HG03135 (cell line): ENCODE results near the gene C1orf105.

Source experiments
- ATAC-seq: cut with Tn5 transposase; IDR thresholded peaks from one replicate; pipeline ENCODE4 v1.9.1; 2021; ENCODE audit warnings: mild to moderate bottlenecking, moderate library complexity; ENCODE audit not compliant: unreplicated experiment

The C1orf105 gene

DNA sequence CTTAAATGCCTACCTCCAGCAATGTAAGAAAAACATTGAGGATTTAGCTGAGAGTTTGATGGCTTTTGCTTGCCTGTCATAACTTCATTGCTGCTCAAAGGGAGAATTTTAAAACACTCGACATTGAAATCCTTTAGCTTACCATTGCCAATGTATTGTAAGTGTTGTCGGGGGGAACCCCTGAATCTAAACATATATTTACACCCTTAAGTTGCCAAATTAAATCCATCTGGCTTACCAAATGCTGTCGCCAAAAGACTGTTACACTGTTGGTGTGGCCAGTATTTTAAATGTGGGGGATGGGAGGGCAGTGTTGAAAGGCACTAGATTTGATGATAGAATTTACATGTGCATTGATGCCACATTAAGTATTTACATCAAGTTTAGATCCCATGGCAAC is 24.9 kb upstream of the C1orf105 start:
- ATAC-seq = no peak

DNA sequence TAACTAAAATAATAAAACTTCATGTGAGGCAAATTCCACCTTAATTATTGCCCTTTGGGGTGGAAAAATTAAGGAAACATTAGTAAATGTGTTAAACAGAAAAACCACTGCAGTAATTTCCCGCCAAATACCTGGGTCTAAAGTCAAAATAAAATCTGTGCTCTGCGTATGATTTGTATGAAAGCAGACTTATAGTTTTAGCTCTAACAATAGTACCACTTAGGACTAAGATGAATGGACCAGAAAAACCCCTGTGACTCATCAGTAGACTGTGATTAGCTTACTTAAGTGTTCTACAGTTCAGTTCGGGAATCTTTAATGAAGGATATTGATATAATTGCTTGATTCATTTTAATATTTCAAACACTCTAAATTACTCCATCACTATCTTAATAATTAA is 23.3 kb upstream of the C1orf105 start:
- no peak for ATAC-seq

DNA sequence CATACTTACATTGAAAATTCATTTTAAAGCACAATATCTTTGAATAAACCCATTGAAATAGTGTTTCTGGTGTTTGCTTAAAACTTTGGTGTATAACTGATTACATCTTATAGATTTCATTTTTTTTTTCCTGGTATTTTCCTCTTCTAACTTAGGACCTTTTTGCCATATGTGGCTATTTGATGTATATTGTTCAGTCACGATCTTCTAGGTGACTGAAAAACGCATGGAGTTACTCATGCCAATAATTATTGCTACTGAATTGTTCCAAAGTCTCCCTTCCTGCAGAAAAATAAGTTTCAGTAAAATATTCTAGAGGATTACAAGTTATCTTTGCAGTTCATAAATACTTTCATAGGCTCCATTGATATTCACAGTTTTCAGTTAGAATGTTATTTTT is 22.9 kb upstream of the C1orf105 start:
- ATAC-seq = no peak

DNA sequence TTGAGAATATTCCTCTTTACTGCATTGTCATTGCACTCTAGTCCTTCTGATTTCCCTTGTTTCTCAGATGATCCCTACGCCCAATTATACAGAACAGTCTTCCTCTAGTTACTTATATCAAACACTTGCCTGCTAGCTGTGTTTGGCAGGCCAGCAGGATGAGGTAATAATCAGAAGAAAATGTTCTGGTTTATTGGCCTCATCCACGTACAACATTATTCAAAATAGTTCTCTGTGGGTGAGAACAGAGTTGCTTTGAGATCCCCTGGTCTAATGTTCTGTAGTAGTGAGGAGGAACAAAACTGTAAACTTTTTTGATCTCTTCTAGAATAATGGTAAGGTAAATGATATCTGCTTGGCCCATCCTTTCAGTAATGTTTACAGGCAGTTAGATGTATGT is 22.3 kb upstream of the C1orf105 start:
- no peak for ATAC-seq

DNA sequence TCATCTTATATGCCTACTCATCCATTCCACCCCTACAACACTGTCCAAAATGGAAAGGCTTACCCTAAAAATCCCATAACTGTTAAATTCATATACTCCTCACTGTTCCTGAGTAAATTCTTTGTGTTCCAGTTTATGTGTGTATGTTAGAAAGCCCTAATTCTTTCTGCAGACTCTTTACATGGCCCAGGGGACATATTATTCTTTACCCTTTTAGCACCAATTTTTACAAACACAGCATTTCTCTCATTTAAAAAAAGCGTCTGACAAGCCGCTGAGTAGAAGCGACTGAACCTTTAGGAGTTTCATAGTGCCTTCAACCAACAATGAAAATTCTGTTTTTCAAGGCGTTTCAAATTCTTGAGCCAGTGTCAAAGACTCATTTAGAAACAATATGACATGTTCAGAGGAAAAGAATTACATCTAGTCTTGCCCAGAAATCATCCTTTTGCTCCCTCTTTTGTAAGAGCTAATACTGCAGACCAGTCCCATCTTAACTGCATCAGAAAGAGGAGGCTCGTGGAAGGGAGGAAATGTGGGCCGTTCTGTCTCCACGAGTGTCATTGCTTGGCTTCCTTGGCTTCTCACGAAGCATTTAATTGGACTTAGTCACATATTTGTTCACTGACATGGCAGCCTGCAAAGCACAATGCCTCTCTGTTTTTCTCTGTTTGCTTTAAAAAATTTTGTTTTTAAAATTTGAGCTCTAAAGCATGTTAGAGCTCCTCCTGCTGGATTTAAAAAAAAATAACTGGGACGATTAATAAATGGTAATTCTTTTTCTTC is 21.3 kb upstream of the C1orf105 start:
- no peak for ATAC-seq

DNA sequence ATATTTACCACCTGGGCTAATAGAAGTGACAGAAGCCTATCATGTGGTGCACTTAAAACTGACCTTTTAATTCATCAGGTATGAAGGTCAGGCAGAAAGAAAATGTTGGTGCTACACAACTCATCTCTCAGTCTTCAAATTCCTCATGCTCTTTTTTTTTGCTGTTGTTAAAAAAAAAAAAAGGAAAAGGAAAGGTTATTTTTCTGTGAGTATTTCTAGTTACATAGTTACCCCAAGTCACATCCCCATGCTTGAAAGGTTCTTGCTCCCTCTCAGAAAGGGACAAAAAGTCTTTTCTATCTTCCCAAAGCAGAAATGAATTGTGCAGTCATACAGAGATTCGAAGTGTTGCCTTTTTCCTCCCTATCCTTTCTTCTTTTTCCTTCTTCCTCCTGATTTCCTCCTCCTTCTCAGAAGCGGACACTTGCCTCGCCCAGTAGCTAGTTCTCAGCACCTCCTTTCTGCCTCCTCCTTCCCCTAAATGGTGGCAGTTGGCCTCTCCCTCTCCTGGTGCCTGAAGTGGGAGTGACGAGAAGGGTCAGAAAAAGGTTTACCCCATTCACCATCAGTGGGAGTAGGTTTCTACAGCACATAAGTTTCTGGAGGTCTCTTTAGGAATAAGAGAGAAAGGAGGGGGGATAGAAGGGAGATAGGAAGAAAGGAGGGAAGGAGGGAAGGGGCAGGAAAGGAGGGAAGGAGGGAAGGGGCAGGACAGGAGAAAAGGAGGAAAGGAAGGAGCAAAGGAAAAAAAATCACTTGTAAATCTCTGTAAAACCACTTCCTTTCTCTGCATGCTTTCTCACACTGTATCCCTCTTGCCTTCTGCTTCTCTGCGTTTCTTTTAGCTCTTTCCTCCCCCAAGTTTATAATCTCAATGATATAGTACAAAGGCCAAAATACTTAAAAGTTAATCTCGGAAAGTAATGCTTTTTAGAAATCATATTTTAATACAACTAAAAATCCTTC is 20.4 kb upstream of the C1orf105 start:
- ATAC-seq = no peak

DNA sequence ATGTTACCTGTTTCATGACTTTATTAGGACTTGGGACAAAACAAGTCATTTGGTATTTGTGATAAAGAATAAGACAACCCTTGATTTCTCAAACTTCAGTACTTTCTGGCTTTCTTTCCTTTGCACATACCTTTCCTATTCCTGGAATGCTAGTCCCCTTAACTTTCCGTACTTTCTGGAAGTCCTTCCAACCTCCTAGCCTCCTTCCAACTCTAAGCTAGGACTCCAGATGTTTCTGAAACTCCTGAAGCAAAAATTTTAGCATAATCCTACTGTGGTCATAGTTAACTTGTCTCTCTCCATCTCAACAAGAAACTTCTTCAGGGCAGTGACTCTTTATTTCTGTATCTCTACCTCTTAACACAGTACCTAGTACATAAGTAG is 19.8 kb upstream of the C1orf105 start:
- ATAC-seq = no peak

DNA sequence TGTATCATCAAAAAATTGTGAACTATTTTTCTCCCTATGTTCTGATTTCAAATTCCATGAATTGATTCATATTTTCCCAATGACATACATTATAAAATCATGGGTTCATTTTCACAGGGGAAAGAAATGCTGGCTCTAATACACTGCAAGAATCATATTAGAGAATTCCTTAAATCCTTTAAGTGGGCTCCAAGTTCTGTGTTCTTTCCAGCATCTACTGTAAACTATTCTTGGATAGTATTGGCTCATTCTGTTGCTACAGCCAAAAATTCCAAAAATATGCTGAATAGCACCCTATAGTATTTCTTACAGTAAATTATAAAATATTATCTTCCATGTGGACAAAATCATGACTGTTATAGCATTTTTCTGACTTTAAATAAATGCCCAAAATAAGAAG is 19.0 kb upstream of the C1orf105 start:
- no peak for ATAC-seq

DNA sequence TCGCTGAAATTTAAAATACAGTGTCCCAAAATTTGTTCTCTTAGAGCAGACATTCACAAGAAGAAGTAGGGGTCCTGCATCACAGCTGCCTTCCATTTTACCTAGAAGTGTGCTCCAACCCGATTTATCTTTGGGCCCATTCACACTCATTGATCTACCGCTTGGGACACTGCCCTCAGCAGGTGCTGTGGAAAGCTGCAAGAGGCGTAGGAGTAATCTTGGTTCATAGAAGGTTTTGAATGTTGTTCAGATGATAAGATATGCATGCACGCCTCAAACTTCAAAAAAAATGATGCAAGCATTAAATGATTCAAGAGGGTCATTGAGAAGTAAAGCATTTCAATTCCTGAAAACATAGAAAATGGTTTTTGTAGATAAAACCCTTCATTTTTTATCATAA is 18.6 kb upstream of the C1orf105 start:
- no peak for ATAC-seq

DNA sequence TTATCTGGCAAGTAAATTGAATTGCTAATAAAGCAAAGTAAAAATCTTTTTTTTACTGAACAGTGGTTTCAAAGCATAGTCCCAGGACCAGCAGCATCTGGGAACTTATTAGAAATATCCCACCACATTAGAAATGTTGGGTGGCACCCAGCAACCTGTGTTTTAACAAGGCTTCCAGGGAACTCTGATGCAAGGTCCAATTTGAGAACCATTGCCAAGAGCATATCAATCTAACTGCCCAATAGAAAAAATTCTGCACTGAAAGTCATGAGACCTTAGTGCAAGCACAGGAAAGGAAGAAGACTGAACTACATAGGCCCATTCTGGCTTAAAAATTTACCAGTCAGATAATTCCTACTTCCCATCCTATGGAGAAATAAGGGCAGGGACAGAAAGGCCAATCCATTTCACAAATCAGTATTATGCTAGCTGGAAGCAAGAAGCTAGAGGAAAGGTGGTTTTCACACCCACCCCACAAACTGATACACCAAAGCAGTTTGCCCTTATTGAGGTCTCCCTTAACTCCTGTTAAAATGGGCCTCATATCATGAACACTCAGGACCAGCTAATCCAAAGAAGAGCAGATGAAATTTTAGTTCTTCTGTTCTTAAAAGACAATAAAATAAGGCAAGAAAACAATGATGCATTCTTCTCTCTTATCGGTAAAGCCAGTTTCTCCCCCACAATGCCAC is 17.5 kb upstream of the C1orf105 start:
- ATAC-seq = no peak

DNA sequence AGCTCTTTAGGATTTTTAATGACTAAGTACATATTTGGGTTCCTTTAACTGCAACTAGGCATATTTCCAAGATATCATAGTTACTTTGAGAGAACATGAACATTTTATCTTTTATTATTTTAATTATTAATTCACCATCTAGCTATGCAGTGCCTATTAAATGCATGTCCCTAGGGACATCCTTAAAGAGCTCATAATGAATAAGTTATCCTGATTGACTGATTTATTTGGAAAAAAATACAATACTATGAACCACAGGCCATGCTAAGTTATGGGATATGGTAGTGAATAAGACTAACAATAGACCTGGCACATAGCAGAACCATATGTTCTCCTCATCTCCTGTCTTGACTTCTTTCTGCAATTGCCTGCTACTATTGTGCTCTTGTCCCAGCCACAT is 16.4 kb upstream of the C1orf105 start:
- no peak for ATAC-seq

DNA sequence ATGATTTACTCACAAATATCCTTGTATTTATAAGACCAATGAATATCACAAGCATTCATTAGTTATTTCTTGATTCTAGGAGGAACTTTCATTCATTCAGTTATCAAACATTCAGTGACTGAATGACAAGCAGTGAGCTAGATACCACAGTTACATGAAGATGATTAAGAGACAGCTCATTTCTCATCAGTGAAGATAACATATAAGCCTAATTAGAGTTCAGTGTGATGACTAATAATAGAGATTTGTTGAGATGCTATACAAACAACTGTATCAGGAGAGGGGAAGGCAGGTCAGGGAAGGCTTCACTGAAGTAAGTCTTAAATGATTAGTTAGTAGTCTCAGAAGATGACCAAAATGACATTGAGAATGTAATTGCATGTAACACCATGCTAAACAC is 14.6 kb upstream of the C1orf105 start:
- ATAC-seq = no peak

DNA sequence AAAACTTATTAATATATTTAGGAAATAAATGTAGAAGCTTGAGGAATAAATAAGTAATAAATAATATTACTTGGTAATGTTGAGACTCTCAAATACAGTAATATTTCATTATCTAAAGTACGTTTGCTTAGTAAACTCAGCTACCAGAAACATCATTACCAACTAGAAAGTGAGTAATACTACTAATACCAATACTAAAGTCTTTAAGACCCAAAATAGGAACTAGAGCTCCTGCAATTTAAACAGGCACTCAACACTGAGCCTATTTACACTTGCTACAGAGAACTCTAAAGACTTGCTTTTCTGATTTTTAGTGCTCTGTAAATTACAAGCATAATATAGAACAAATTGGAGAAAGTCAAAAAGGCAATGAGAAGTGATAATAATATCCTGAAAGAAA is 13.5 kb upstream of the C1orf105 start:
- ATAC-seq = no peak

DNA sequence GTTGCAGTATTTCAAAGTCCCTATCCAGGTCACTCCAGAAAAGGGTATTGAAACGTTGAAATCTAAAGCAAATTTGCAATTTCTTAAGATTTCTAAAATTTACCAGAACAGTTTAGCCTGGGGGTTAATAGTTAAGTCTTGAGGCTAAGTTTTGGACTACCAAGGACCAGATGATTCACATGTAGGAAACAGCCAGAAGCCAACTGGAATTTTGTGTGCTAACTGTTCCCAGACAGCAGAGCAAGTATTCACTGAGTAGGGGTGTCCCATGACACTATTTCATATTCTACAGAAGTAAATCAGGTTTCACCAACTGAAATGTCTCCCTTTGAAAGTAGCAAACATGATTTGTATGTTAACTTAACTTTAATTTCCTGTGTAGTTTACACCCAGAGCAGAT is 11.5 kb upstream of the C1orf105 start:
- ATAC-seq = no peak

DNA sequence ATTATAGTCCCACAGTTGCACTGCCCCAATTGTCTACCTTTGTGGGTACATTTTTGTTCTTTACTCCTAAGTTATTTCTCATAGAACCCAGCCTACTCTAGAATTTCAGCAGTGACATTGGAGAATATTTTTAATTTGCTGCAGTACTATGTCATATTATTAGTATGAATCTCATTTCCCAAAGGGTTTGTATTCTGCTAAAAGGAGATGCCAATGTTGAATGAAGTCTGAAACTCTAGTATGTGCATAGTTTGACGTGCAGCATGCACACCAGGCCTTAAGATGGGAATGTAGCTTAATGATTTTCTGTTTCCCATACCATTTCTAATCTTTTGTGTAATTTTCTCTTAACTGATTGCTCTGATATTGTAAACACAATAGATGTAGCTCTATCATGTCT is 10.5 kb upstream of the C1orf105 start:
- ATAC-seq = no peak

DNA sequence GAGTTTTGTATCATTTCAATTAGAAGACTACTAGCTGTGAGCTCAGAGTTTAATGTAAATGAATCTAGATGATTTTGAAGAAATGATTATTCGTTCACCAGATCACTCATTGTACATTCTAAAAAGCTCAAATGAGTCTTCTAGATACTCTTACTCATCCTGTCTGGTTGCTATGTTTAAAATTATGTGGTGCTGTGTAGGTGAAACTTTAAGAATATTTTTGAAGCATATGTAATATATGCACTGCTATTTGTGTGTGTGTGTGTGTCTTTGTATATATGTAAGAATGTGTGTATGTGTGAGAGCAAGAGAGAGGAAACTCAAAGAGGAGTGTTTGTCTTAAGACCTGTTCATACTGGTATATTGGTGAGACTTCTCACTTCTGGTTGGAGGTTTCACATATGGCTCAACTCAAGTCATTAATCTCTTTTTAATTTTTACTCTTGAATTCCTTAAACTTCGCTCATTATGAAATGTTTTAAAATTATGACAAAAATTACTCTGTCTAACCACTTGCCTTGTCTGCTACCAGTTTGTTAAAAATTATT is 8.6 kb upstream of the C1orf105 start:
- no peak for ATAC-seq

DNA sequence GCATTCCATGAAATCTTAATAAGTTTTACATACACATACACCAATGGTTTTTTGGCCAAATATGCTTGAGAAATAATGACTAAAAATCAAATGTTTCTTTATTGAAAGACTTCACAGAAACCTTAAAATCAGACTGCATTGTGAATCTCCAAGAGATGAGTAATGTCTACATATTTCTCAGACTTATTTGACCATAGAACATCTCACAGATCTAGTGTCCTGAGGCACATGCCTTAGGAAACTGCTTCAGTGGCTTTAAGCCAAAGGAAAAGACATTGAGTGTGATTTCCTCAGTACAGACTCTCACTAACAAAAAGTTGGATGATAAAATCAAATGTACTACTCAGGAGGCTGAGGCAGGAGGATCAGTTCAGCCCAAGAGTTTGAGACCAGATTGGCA is 6.2 kb upstream of the C1orf105 start:
- ATAC-seq = no peak

DNA sequence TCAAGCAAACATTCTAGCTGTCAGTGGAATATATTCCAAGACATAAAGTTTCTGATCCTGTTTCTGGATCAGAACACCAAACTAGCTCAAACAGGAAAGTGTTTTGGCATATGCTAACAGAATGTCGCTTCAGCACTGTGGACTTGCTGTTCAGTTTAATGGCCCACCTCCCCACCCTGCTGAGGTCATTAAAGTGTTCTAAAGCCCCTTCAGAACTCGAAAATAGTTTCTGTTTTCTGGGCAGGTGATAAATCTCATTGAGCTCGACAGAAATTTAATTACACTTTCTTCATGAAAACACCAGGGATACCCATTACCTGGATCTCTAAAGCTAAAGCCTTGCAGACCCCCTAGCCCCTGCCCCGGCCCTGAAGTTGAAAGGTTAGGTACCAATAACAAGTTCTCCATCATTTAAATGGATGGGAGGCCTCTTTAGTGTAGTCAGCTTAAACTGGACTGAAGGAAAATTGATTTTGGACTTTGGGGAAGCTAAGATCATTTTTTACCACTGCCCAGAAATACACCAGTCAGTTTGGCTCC is 3.9 kb upstream of the C1orf105 start:
- ATAC-seq = no peak

DNA sequence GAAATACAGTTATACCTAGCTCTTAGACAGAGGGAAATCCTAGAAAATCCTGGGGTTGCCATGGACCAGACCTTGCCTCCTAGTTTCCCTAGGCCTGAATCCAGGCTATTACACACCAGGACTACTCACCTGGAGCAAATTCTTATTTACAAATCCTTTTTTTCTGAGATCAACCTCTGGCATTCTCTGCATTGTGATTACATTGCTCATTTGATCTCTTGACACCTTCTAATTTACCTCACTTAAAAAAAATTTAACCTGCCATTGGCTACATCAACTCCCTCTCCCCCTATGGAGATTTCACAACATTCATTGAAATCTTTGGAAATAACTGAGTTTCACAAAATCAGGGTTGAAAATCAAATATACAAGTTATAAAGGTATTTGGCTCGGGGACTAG is 2.9 kb upstream of the C1orf105 start:
- no peak for ATAC-seq

DNA sequence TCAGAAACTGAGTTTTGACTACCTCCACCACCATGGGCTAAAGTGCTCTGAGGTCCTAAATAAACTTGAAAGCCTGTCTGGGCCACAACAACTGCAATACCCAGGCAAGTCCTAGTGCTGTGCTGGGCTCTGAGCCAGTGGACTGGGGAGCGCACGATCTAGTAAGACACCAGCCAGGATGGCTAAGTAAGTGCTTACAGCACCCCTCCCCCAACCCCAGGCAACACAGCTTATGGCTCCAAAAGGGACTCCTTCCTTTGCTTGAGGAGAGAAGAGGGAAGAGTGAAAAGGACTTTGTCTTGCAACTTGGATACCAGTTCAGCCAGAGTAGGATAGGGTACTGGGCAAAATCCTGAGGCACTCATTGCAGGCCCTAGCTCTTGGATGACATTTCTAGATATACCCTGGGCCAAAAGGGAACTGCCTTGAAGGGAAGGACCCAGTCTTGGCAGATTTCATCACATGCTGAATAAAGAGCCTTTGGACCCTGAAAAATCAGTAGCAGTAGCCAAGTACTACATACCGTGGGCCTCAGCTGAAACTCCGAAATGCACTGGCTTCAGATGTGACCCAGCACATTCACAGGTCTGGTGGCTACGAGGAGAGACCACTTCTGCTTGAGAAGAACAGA is 1.6 kb downstream of the C1orf105 start:
- ATAC-seq = no peak

DNA sequence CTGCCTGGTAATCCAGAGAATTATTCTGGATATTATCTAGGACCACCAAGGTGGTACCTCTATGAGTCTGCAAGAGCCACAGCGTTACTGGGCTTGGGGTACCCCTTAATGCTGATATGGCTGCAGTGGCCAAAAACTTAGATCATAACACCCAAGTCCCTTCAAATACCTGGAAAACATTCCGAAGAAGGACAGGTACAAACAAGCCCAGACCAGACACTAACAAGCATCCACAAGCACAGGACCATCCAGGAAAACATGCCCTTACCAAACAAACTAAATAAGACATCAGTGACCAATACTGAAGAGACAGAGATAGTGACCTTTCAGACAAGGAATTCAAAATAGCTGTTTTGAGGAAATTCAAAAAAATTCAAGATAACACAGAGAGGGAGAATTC is 2.9 kb downstream of the C1orf105 start:
- ATAC-seq = no peak
